Measurements from ENCODE around the gene C11orf86. TPM values are rescaled to one million over a fixed set of nuclear protein-coding genes. Genes with fewer than 3 reads are reported as not detected.
"Not testable (repeated sequence)": the region's sequence is repeated elsewhere in the genome, so short reads cannot be mapped to it uniquely, and the experiment has no call there.

C11orf86 gene
- total RNA-seq, 2 donors from 2014 or later: not detected

DNA sequence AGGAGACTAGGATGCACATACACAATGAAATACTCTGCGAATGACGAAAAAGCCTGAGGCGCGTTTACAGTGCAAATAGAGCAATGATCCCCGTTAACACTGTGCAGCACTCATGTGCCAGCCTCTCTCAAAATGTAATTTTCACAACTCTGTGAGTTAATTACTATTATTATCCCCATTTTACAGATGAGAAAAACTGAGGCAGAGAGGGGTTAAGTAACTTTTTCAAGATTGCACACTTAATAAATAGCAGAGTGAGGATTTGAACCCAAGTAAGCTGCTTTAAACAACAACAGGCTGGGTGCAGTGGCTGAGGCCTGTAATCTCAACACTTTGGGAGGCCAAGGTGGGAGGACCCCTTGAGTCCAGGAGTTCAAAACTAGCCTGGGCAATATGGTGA, 26.2 kb downstream of the C11orf86 start:
- H3K4me1 Mint-ChIP-seq: peaks cover 15% of the 10 kb centered on the region
- TF ChIP-seq, protein P1, sequence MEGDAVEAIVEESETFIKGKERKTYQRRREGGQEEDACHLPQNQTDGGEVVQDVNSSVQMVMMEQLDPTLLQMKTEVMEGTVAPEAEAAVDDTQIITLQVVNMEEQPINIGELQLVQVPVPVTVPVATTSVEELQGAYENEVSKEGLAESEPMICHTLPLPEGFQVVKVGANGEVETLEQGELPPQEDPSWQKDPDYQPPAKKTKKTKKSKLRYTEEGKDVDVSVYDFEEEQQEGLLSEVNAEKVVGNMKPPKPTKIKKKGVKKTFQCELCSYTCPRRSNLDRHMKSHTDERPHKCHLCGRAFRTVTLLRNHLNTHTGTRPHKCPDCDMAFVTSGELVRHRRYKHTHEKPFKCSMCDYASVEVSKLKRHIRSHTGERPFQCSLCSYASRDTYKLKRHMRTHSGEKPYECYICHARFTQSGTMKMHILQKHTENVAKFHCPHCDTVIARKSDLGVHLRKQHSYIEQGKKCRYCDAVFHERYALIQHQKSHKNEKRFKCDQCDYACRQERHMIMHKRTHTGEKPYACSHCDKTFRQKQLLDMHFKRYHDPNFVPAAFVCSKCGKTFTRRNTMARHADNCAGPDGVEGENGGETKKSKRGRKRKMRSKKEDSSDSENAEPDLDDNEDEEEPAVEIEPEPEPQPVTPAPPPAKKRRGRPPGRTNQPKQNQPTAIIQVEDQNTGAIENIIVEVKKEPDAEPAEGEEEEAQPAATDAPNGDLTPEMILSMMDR (conservative IDR thresholded peaks at IDR 0.05): no peak
- H3K27me3 Mint-ChIP-seq (ENCODE audit: insufficient read depth): no peaks in the 10 kb centered on the region
- H3K4me1 ChIP-seq (ENCODE audit: control insufficient read depth, insufficient read depth, low read length): no peaks in the 10 kb centered on the region
- H3K9ac ChIP-seq (ENCODE audit: extremely low read depth, low read length, poor library complexity, severe bottlenecking): no peak overlapping the region
- 93 to 97% methylated on average over 4 to 5 of the region's 5 CpGs for WGBS, 2 experiments (ENCODE audit: insufficient coverage in 1 of 2, insufficient read length in 1 of 2)
- no peaks in the 10 kb centered on the region for H3K36me3 ChIP-seq (ENCODE audit: control insufficient read depth, insufficient read depth, low read length)
- H3K9me3 Mint-ChIP-seq: no peaks in the 10 kb centered on the region
- H3K27ac Mint-ChIP-seq: no peak overlapping the region
- no peak overlapping the region for H3K27ac ChIP-seq (ENCODE audit: low read depth, low read length)
- no peak overlapping the region for H3K4me3 Mint-ChIP-seq
- no peaks in the 10 kb centered on the region for H3K36me3 Mint-ChIP-seq (ENCODE audit: low read depth)
- no peak overlapping the region for H3K4me3 ChIP-seq (ENCODE audit: low read length)
- no peak for DNase-seq
- no peaks in the 10 kb centered on the region for H3K9me3 ChIP-seq (ENCODE audit: control insufficient read depth, low read length)
- no peaks in the 10 kb centered on the region for H3K27me3 ChIP-seq (ENCODE audit: control insufficient read depth, insufficient read depth, low read length, poor library complexity, severe bottlenecking)

DNA sequence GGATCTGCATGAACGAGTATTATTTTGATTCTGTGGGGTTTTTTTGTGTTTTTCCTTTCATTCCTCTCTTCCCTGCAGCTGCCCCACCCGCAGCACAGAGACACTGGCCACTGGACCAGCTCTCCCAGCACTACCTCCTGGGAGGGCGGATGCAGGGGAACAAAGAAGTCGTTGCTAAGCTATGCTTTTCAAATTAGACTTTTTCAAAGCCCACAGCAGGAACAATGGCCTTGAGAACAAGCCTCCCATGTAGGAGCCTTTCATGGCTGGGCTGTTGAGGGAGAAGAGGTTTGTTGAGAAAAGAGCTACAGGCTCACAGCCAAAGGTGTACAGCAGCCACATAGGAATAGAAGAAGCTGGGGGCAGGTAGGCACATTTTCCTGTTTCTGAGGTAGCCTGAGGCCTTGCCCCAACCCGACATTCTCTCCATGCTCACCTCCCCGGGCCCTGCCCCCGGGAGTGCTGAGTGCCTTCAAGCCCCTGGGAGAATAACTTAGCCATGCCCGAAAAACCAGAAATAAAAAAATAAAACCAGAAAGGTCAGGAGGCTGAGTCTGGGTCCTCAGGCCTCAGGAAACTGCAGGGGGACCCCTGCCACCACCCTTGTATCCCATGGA, 27.3 kb downstream of the C11orf86 start:
- no peaks in the 10 kb centered on the region for H3K27me3 ChIP-seq (ENCODE audit: control insufficient read depth, insufficient read depth, low read length, poor library complexity, severe bottlenecking)
- WGBS, 2 experiments (ENCODE audit: insufficient coverage in 1 of 2, insufficient read length in 1 of 2): 30 to 36% methylated on average over 2 to 8 of the region's 8 CpGs
- H3K4me1 ChIP-seq (ENCODE audit: control insufficient read depth, insufficient read depth, low read length): no peaks in the 10 kb centered on the region
- Mint-ChIP-seq H3K9me3 (no peaks in the 10 kb centered on the region), H3K36me3 (ENCODE audit: low read depth) (no peaks in the 10 kb centered on the region), H3K27ac (peak overlapping the region; percentile 44), H3K27me3 (ENCODE audit: insufficient read depth) (no peaks in the 10 kb centered on the region), H3K4me1 (peaks cover 10% of the 10 kb centered on the region), H3K4me3 (no peak overlapping the region)
- TF ChIP-seq, protein P1 (conservative IDR thresholded peaks at IDR 0.05): no peak
- H3K9ac ChIP-seq (ENCODE audit: extremely low read depth, low read length, poor library complexity, severe bottlenecking): no peak overlapping the region
- H3K4me3 ChIP-seq (ENCODE audit: low read length): no peak overlapping the region
- no peaks in the 10 kb centered on the region for H3K9me3 ChIP-seq (ENCODE audit: control insufficient read depth, low read length)
- no peaks in the 10 kb centered on the region for H3K36me3 ChIP-seq (ENCODE audit: control insufficient read depth, insufficient read depth, low read length)
- peak; percentile 87 for DNase-seq
- H3K27ac ChIP-seq (ENCODE audit: low read depth, low read length): peak overlapping the region; percentile 60

DNA sequence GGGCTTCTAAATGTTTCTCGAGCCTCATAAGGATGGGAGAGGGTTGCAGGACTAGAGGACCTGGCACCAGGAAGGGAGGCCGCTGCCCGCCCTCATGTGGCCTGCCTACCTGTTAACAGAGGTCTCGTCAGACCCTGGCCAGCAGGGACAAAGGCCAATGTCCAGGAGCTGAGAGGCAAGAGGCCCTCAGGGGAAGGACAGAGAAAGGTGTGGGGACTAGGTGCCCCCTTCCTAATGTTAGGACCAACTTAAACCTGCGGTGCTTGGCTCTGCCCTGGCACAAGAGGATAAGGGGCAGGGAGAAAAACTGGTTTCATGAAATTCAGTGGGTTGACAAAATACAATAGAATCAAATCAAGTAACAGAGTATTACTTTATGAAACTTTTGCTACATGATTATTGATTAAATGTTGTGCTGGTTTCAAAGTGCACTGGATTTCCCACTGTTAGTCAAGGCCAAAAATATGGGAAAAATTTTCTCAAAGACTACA, 27.9 kb downstream of the C11orf86 start:
- WGBS, 2 experiments (ENCODE audit: insufficient coverage in 1 of 2, insufficient read length in 1 of 2): 85 to 94% methylated on average over 3 to 5 of the region's 5 CpGs
- H3K9ac ChIP-seq (ENCODE audit: extremely low read depth, low read length, poor library complexity, severe bottlenecking): no peak overlapping the region
- Mint-ChIP-seq H3K4me1 (peaks cover 9% of the 10 kb centered on the region), H3K27me3 (ENCODE audit: insufficient read depth) (no peaks in the 10 kb centered on the region), H3K36me3 (ENCODE audit: low read depth) (no peaks in the 10 kb centered on the region), H3K4me3 (no peak overlapping the region), H3K9me3 (no peaks in the 10 kb centered on the region), H3K27ac (peak overlapping the region; percentile 44)
- H3K27ac ChIP-seq (ENCODE audit: low read depth, low read length): no peak overlapping the region
- H3K36me3 ChIP-seq (ENCODE audit: control insufficient read depth, insufficient read depth, low read length): no peaks in the 10 kb centered on the region
- no peaks in the 10 kb centered on the region for H3K27me3 ChIP-seq (ENCODE audit: control insufficient read depth, insufficient read depth, low read length, poor library complexity, severe bottlenecking)
- peak; percentile 75 for DNase-seq
- H3K9me3 ChIP-seq (ENCODE audit: control insufficient read depth, low read length): no peaks in the 10 kb centered on the region
- H3K4me1 ChIP-seq (ENCODE audit: control insufficient read depth, insufficient read depth, low read length): no peaks in the 10 kb centered on the region
- TF ChIP-seq, protein P1 (conservative IDR thresholded peaks at IDR 0.05): no peak
- no peak overlapping the region for H3K4me3 ChIP-seq (ENCODE audit: low read length)

DNA sequence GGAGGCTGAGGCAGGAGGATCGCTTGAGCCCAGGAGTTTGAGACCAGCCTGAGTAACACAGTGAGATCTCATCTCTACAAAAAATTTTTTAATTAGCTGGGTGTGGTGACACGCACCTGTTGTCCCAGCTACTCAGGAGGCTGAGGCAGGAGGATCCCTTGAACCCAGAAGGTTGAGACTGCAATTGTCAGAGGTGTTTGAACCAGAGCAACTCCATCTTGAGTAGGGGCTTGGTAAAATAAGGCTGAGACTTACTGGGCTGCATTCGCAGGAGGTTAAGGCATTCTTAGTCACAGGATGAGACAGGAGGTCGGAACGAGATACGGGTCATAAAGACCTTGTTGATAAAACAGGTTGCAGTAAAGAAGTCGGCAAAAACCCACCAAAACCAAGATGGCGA, 30.1 kb downstream of the C11orf86 start:
- not testable (repeated sequence) for H3K36me3 Mint-ChIP-seq (ENCODE audit: low read depth); H3K4me3 Mint-ChIP-seq; DNase-seq; H3K4me1 ChIP-seq (ENCODE audit: control insufficient read depth, insufficient read depth, low read length); H3K36me3 ChIP-seq (ENCODE audit: control insufficient read depth, insufficient read depth, low read length); H3K4me3 ChIP-seq (ENCODE audit: low read length); H3K27ac Mint-ChIP-seq; H3K9me3 ChIP-seq (ENCODE audit: control insufficient read depth, low read length); H3K4me1 Mint-ChIP-seq; H3K9ac ChIP-seq (ENCODE audit: extremely low read depth, low read length, poor library complexity, severe bottlenecking); H3K27ac ChIP-seq (ENCODE audit: low read depth, low read length); H3K27me3 ChIP-seq (ENCODE audit: control insufficient read depth, insufficient read depth, low read length, poor library complexity, severe bottlenecking); H3K9me3 Mint-ChIP-seq; H3K27me3 Mint-ChIP-seq (ENCODE audit: insufficient read depth)
- WGBS, 2 experiments (ENCODE audit: insufficient coverage in 1 of 2, insufficient read length in 1 of 2): 94 to 96% methylated on average over 7 to 8 of the region's 8 CpGs
